Central memory CD8-positive, alpha-beta T cell (primary cell): ENCODE data around the gene PPP1R12B.
A peak's percentile ranks its signal among the peaks of the same experiment; 100 is the strongest.
"Not testable (repeated sequence)": the region's sequence is repeated elsewhere in the genome, so short reads cannot be mapped to it uniquely, and the experiment has no call there.

ENCODE experiments used
- ATAC-seq: fragments of 150-1000 bp; cut with Tn5 transposase; replicated peaks from 2 replicates; pipeline ENCODE4 v1.10.0; 2022; ENCODE audit warnings: mild to moderate bottlenecking, moderate FRiP score, moderate number of reproducible peaks; ENCODE audit not compliant: poor library complexity, severe bottlenecking; ENCODE audit errors: extremely low read depth
- DNase-seq, 2 donors: peaks; one replicate each; pipeline ENCODE4 v3.0.0; 2021; ENCODE audit warnings: low spot score in 2 of 2
- H3K27ac Mint-ChIP-seq: one replicate; pipeline ENCODE4 v1.8.0; 2022; ENCODE audit warnings: low read depth, mild to moderate bottlenecking, moderate library complexity, mixed read lengths
- H3K27me3 Mint-ChIP-seq: one replicate; pipeline ENCODE4 v1.8.0; 2022; ENCODE audit warnings: mixed read lengths
- H3K36me3 Mint-ChIP-seq: one replicate; pipeline ENCODE4 v1.8.0; 2022; ENCODE audit warnings: mild to moderate bottlenecking, moderate library complexity, mixed read lengths; ENCODE audit not compliant: insufficient read depth
- H3K4me1 Mint-ChIP-seq: one replicate; pipeline ENCODE4 v1.8.0; 2022; ENCODE audit warnings: mixed read lengths
- H3K4me3 Mint-ChIP-seq: one replicate; pipeline ENCODE4 v1.8.0; 2022; ENCODE audit warnings: mild to moderate bottlenecking, moderate library complexity, mixed read lengths
- H3K9me3 Mint-ChIP-seq: one replicate; pipeline ENCODE4 v1.8.0; 2022; ENCODE audit warnings: mixed read lengths

Gene PPP1R12B

GRCh38 chr1:202603435-202603834, 254.9 kb downstream of the PPP1R12B start:
- Mint-ChIP-seq H3K4me1 (no peaks in the 10 kb centered on the region), H3K27me3 (no peaks in the 10 kb centered on the region), H3K27ac (no peak overlapping the region), H3K36me3 (no peaks in the 10 kb centered on the region), H3K4me3 (no peak overlapping the region), H3K9me3 (no peaks in the 10 kb centered on the region)
- ATAC-seq (no peak), DNase-seq (no peak)

DNA sequence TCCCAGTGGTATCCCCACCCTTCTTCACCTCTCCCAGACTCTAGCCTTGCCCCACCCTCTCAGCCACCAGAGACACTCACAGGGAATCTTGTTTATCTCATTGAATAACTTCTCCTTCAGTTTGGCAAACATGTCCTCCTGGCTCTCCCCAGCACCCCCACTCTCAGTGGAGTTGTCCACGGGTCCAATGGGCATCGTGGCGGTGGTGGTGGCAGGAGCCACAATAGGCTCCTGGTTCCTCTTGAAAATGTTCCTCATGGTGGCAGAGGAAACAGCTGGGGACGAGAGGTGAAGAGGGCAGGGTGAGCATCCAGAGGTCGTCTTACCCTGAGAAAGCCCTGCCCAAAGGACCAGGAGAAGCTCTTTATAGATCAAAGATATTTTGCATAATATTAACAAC, 257.0 kb downstream of the PPP1R12B start:
- DNase-seq, result no peak
- H3K27ac Mint-ChIP-seq, result no peak overlapping the region

GRCh38 chr1:202612036-202612435, 263.5 kb downstream of the PPP1R12B start:
- H3K4me3 Mint-ChIP-seq, DNase-seq, H3K27ac Mint-ChIP-seq, H3K27me3 Mint-ChIP-seq, ATAC-seq, H3K36me3 Mint-ChIP-seq, H3K9me3 Mint-ChIP-seq: not testable (repeated sequence)
- peaks cover 28% of the 10 kb centered on the region for H3K4me1 Mint-ChIP-seq

More for the DNA sequence above, 257.0 kb downstream of the PPP1R12B start:
- Mint-ChIP-seq H3K36me3 (no peaks in the 10 kb centered on the region), H3K4me3 (no peak overlapping the region), H3K4me1 (no peaks in the 10 kb centered on the region), H3K9me3 (no peaks in the 10 kb centered on the region), H3K27me3 (no peaks in the 10 kb centered on the region)
- ATAC-seq, result no peak

GRCh38 chr1:202613571-202613970, 265.1 kb downstream of the PPP1R12B start:
- H3K27ac Mint-ChIP-seq, result no peak overlapping the region
- no peaks in the 10 kb centered on the region for H3K36me3 Mint-ChIP-seq
- no peak for ATAC-seq
- DNase-seq, result no peak
- H3K4me1 Mint-ChIP-seq, result peaks cover 29% of the 10 kb centered on the region
- peaks cover 17% of the 10 kb centered on the region for H3K27me3 Mint-ChIP-seq
- no peak overlapping the region for H3K4me3 Mint-ChIP-seq
- H3K9me3 Mint-ChIP-seq, result no peaks in the 10 kb centered on the region

- not testable (repeated sequence) for H3K27ac Mint-ChIP-seq, ATAC-seq, H3K4me3 Mint-ChIP-seq, H3K9me3 Mint-ChIP-seq, DNase-seq, H3K36me3 Mint-ChIP-seq
- Mint-ChIP-seq H3K27me3 (peaks cover 27% of the 10 kb centered on the region), H3K4me1 (peaks cover 29% of the 10 kb centered on the region)
Observed at GRCh38 chr1:202614363-202615207, 266.1 kb downstream of the PPP1R12B start.

GRCh38 chr1:202615208-202615500, 266.7 kb downstream of the PPP1R12B start:
- Mint-ChIP-seq H3K4me1 (peaks cover 29% of the 10 kb centered on the region), H3K27me3 (peaks cover 30% of the 10 kb centered on the region)
- ATAC-seq, H3K36me3 Mint-ChIP-seq, H3K4me3 Mint-ChIP-seq, H3K9me3 Mint-ChIP-seq, DNase-seq, H3K27ac Mint-ChIP-seq: not testable (repeated sequence)

DNA sequence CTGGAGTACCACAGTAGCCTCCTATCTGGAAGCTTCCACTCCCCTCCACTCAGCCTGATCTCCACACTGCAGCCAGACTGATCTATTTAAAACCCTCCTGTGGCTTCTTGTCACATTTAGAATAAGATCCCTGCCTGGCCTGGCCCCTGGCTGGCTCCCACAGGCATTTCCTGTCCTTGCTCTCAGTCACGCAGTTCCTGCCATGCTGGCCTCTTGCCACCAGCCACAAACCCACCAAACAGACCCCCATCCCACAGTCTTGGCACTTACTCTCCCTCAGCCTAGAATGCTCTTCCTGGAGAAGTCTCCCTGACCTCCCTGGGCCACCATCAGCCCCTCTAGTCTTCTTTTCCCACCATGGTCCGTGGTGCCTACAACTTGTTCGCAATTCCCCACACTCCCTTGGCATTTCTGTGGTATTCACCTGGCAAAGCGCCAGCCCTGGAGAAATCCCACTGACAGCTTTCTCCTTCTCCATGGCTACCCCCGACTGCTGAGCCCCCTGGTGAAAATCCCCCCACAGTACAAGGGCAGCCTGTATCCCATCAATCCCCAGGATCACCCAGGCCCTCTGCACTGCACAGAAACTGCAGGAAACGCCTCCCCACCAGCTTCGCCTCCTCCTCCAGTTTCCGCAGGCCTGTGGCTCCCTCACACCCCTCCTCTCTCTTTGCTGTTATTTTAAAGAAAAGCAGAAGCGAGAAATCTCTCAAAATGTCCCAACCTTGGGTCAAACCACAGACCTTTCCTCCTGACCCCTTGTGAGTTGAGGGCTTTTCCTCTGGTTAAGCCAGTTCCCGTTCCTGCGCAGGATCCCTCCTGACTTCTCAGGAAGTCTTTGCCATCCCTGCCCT, 267.2 kb downstream of the PPP1R12B start:
- H3K4me1 Mint-ChIP-seq, result peaks cover 29% of the 10 kb centered on the region
- no peak overlapping the region for H3K4me3 Mint-ChIP-seq
- H3K9me3 Mint-ChIP-seq, result no peaks in the 10 kb centered on the region
- ATAC-seq, result peak; percentile 24
- peaks cover 30% of the 10 kb centered on the region for H3K27me3 Mint-ChIP-seq
- H3K36me3 Mint-ChIP-seq, result no peaks in the 10 kb centered on the region
- no peak overlapping the region for H3K27ac Mint-ChIP-seq
- DNase-seq, result no peak

DNA sequence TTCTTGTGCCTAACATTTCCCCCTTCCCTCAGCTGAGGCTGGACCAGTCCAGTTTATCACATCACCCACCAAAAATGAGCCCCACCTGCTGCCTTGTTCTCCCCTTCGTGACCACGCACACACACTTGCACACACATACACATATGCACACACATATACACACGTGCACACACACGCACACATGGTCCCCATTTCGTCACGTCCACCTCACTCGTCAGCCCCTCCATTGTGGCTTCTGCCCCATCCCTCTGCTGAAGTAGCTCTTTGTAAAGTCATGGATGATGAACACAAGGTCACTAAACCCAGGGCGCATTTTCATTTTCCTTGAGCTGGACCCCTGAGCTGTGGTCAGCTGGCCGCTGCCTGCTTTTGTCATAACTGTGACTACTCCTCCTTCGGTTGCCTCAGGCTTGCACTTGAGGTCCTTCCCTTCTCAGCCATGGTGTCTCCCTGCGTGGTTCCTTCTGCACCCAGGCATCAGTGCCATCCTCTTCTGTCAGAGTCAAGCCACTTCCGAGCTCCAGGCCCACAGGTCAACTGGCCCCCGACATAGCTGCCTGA, 267.9 kb downstream of the PPP1R12B start:
- Mint-ChIP-seq H3K27me3 (peaks cover 30% of the 10 kb centered on the region), H3K9me3 (no peaks in the 10 kb centered on the region), H3K36me3 (no peaks in the 10 kb centered on the region), H3K4me3 (no peak overlapping the region), H3K27ac (peak overlapping the region; percentile 4), H3K4me1 (peaks cover 29% of the 10 kb centered on the region)
- no peak for ATAC-seq
- DNase-seq, result no peak

- H3K9me3 Mint-ChIP-seq, H3K4me3 Mint-ChIP-seq, DNase-seq, H3K36me3 Mint-ChIP-seq, ATAC-seq, H3K27ac Mint-ChIP-seq: not testable (repeated sequence)
- peaks cover 30% of the 10 kb centered on the region for H3K27me3 Mint-ChIP-seq
- peaks cover 29% of the 10 kb centered on the region for H3K4me1 Mint-ChIP-seq
Observed at GRCh38 chr1:202619012-202619411, 270.5 kb downstream of the PPP1R12B start.

GRCh38 chr1:202619505-202619904, 271.0 kb downstream of the PPP1R12B start:
- ATAC-seq (no peak), DNase-seq (no peak)
- no peaks in the 10 kb centered on the region for H3K9me3 Mint-ChIP-seq
- H3K27ac Mint-ChIP-seq, result no peak overlapping the region
- no peaks in the 10 kb centered on the region for H3K36me3 Mint-ChIP-seq
- peaks cover 26% of the 10 kb centered on the region for H3K4me1 Mint-ChIP-seq
- peaks cover 30% of the 10 kb centered on the region for H3K27me3 Mint-ChIP-seq
- H3K4me3 Mint-ChIP-seq, result no peak overlapping the region

DNA sequence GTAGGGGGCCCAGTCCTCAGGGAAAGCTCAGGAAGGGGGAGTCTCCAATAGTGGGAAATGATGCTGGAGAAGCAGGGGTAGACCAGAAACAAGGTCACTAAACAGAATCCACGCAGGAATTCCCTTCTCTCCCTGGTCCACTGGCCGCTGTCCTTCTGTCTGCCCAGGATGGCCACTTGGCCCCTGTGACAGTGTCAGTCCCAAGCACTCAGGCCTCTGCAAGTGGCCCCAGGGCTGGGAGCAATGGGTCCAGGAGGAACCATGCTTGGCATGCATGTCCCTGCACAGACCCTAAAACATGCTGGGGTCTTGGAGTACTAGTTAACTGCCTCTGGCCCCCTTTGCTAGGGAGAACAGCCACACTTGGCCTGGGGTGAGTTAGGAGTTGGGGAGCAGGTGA, 271.5 kb downstream of the PPP1R12B start:
- ATAC-seq, DNase-seq, H3K9me3 Mint-ChIP-seq, H3K4me3 Mint-ChIP-seq, H3K27ac Mint-ChIP-seq, H3K36me3 Mint-ChIP-seq: not testable (repeated sequence)
- Mint-ChIP-seq H3K4me1 (peaks cover 20% of the 10 kb centered on the region), H3K27me3 (peaks cover 30% of the 10 kb centered on the region)

DNA sequence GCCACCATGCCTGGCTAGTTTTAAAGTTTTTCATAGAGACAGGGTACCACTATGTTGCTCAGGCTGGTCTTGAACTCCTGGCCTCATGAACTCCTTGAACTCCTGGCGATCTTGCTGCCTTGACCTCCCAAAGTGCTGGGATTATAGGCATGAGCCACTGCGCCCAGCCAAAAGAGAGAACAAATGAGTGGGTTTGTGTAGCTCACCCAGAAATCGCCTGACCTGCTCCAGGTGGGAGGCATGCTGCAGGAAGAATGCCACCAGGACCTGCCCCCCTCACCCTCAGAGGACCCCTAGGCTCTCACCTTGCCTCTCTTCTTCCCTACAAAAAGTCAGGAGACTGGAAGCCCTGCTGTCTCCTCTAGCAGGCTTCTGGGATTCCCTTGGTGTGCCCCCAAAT, 272.9 kb downstream of the PPP1R12B start:
- no peak for DNase-seq
- no peak for ATAC-seq
- Mint-ChIP-seq H3K9me3 (no peaks in the 10 kb centered on the region), H3K4me1 (peaks cover 6% of the 10 kb centered on the region), H3K36me3 (no peaks in the 10 kb centered on the region), H3K27ac (no peak overlapping the region), H3K4me3 (no peak overlapping the region), H3K27me3 (peaks cover 30% of the 10 kb centered on the region)
